ENCODE data around the gene ARHGAP45.
"Not testable (repeated sequence)": the region's sequence is repeated elsewhere in the genome, so short reads cannot be mapped to it uniquely, and the experiment has no call there.

Gene ARHGAP45

GRCh38 chr19:1115646-1116420 is 48.9 kb downstream of the ARHGAP45 start:
- DNase-seq (ENCODE audit: low read depth, low spot score), result no peak

DNA sequence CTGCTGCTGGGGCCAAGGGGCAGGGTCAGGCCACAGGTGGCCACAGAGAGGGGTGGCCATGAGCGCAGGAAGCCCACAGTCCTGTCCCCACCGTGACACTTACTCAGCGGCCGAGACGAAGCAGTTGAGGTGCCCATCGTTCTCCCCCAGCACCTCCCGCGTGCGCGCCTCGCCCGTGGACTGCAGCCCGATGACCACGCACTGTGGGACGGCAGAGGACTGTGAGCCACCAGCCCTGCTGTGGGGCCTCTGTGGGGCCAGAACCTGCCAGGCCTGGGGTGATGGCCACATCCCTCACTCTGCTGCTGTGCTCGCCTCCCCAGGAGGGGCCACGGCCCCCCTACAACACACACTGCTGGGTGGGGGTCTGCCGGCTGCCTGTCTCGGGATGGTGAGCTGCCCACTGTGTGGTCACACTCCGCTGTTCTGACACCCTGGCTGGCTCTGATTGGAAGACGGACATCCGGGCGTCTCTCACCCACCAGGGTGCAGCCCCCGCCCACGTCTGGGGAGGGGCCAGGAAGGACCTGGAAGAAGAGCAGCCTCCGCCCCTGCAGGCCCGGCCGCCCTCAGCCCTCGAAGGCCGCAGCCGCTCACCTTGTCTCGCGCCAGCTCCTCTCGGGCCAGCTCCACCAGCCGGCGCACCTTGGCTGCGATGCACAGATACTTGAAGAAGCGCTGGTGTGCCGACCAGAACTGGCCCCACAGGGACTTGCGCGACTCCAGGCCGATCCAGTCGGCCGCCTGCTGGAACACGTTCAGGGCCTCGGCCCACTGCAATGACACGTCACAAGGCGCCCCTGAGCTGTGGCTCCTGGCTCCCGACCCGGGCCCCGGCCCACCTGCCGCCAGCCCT is 50.0 kb downstream of the ARHGAP45 start:
- DNase-seq (ENCODE audit: low read depth, low spot score), result no peak

DNA sequence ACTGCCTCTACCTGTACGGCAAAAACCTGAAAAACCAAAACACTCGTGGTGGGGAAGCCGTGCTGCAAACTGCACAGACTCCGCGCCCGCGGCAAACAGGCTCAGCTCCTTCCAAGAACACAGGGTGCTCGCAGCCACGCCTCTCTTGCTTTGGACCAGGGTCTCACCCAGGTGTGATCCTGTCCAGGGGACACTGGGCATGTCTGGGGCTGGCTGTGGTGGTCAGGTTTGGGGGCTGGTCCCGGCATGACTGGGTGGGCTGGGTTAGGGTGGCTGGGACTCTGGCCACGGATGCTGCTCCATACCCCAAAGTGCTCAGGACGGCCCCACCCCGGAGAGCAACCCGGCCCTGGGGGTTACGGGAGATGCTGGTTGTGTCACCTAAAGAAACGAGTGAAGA is 50.7 kb downstream of the ARHGAP45 start:
- no peak for DNase-seq (ENCODE audit: low read depth, low spot score)

DNA sequence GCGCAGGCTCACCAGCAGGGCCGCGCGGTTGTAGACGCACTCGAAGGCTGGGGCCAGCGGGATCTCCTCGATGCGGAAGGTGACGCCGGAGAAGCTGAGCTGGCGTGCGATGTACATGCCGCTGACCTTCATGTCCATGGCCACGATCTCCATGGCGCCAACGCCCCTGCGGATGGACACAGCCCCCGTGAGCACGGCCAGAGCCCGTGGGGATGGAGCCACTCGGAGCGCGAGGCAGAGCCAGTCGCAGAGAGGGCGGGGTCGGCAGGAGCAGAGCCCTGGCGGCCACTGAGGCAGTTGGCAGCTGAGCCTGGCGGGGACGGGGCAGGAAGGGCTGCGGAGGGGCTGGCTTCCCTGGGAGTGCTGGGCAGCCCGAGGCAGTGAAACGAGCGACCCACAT is 52.0 kb downstream of the ARHGAP45 start:
- DNase-seq (ENCODE audit: low read depth, low spot score), result no peak

- DNase-seq (ENCODE audit: low read depth, low spot score), result no peak
These were observed 52.7 kb downstream of the ARHGAP45 start for GRCh38 chr19:1119475-1120217.

DNA sequence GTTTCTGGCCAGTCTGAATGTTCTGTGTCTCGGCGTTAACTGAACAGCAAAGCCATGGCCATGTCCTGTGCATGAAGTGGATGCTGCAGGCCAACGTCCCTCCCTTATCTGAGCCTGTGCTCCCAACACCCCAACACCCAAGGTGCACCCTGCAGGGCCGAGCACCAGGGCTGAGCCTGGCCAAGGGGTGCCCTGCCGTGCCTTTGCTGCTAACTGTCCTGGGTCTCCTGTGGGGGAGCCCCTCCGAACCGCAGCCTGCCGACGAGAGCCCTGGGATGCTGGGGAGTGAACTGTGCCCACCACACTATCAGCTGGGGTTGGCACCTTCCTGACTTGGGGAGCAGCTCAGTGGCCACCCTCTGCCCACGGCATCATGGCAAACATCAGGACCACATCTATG is 54.4 kb downstream of the ARHGAP45 start:
- no peak for DNase-seq (ENCODE audit: low read depth, low spot score)

- no peak for DNase-seq (ENCODE audit: low read depth, low spot score)
These were observed 55.3 kb downstream of the ARHGAP45 start for GRCh38 chr19:1122021-1122971.

GRCh38 chr19:1122972-1123363 is 56.0 kb downstream of the ARHGAP45 start:
- DNase-seq (ENCODE audit: low read depth, low spot score), result no peak

DNA sequence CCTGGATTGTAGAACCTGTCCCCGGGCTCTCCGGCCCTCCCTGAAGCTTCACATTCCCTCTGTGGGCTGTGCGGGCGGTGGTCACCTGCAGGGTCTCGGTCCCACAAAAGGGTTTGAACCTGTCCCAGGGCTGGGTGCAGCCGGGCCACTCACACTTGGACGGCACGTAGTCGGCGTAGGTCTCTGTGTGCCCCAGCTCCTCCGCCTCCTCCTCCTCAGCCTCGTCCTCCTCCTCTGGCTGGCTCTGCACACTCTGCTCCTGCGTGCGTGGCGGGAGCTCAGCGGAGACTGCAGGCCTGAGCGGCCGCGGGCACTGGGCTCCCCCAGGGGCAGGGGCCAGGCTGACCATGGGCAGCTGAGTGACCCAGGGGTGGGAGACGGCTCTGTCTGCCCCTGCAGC is 56.4 kb downstream of the ARHGAP45 start:
- DNase-seq (ENCODE audit: low read depth, low spot score), result no peak

DNA sequence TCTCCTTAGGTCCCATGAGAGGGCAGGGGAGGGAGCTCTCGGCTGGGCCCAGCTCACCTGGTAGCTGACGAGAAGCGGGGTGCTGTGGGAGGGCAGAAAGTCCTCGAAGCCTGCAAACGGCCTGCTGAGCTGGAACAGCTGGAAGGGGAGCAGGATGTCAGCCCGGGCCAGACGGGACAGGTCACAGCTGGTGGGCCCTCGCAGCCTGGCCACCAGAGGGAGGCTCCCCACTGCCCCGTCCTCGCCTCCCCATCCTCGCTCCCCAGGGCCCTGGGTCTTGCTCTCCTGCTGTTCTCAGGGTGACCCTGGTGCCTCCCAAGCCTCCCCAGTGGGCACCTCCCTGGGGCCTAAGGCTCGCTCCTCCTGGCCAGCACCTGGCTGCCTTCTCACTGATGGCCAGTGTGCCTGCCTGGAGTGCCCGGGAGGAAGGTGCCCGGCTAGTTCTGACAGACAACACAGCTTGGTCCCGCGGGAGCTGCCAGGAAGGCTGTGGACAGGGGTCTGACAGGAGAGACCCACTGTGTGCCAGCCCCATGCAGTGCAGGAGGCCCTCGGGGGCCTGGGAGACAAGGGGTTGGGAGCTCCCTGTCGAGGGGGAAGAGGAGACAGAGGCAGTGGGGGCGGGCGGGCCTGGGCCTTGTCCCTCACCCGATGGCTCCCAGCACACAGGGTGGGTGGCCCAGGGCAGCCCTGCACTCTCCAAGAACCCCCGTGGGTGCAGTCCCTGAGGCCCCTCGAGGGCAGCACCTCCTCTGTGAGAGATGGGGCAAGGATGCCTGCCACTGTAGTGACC is 57.1 kb downstream of the ARHGAP45 start:
- DNase-seq (ENCODE audit: low read depth, low spot score), result no peak

DNA sequence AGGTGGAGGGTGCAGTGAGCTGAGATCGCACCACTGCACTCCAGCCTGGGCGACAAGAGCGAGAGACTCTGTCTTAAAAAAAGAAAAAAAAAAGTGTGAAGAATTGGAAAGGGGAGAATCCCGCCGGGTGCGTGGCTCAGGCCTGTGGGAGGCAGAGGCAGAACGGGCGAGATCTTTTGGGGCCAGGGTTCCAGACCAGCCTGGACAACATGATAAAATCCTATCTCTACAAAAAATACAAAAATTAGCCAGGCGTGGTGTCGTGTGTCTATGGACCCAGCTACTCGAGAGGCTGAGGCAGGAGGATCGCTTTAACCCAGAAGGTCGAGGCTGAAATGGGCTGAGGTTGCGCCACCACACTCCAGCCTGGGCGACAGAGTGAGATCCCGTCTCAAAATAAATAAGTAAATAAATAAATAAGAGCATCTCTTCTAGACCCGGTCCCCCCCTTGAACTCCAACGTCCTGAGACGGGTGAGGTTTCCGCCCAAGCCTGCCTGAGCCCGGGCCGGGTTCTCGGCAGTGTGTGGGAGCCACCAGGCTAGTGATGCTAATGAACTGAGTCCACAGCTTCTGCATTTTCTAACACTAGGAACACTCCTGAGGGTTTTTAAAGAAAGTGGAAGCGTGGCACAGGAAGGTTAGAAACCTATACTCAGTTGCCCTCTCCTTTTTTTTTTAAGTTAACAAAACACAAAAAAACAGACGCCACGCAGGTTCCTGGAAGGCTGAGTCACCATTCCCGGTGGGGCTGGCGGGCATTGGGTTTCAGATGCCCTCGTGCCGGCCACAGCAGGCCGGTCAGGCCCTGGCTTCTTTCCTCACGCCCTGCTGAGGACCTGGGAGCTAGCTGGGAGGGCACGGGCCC is 58.9 kb downstream of the ARHGAP45 start:
- DNase-seq (ENCODE audit: low read depth, low spot score), result no peak

DNA sequence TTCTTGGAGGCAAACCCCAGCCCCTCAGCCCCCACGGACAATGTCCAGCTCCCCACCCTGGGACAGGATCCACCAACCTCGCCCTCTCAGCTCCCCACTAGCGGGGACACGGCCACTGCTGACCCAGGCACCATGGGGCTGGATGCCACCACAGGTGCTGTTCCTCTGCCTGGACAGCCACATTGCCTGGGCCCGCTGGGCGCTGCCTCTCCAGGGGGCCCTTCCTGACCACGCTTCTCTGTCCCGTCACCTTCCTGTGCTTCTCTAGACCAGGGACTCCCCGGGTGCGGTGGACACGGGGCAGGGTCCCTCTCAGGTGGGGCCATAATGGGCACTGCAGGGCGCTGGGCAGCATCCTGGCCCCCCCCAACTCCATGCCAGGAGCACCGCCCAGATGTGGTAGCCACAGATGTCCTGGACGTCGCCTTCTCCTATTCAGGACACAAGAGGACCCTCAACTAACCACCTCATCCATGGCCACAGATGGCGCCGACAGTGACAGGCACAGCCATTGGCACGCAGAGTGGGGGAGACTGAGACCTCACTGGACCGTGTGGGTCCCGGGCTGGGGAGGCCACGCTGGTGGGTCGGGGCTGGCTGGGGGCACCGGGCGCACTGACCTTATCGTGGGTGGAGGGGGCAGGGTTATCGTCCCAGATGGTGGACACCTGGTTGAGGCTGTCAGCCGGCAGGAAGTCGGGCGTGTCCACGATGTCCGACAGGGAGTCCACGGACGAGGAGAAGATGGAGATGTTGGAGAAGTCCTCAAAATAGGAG is 60.2 kb downstream of the ARHGAP45 start:
- DNase-seq (ENCODE audit: low read depth, low spot score), result no peak

DNA sequence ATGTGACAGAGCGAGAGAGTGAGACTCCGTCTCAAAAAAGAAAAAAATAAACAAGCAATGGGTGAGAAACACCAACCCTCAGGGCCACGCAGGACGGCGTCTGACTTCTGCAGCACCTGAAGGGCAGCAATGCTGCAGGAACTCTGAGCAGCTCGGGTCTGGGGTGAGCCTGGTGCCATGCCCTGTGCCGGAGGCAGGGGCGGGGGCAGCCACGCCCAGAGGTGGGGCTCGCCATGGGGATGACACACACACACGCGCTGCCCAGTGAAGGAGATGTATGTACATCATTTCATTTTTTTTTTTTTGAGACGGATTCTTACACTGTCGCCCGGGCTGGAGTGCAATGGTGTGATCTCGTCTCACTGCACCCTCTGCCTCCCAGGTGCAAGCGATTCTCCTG is 61.1 kb downstream of the ARHGAP45 start:
- no peak for DNase-seq (ENCODE audit: low read depth, low spot score)

GRCh38 chr19:1129084-1129483 is 62.1 kb downstream of the ARHGAP45 start:
- not testable (repeated sequence) for DNase-seq (ENCODE audit: low read depth, low spot score)

GRCh38 chr19:1129535-1129934 is 62.6 kb downstream of the ARHGAP45 start:
- no peak for DNase-seq (ENCODE audit: low read depth, low spot score)

DNA sequence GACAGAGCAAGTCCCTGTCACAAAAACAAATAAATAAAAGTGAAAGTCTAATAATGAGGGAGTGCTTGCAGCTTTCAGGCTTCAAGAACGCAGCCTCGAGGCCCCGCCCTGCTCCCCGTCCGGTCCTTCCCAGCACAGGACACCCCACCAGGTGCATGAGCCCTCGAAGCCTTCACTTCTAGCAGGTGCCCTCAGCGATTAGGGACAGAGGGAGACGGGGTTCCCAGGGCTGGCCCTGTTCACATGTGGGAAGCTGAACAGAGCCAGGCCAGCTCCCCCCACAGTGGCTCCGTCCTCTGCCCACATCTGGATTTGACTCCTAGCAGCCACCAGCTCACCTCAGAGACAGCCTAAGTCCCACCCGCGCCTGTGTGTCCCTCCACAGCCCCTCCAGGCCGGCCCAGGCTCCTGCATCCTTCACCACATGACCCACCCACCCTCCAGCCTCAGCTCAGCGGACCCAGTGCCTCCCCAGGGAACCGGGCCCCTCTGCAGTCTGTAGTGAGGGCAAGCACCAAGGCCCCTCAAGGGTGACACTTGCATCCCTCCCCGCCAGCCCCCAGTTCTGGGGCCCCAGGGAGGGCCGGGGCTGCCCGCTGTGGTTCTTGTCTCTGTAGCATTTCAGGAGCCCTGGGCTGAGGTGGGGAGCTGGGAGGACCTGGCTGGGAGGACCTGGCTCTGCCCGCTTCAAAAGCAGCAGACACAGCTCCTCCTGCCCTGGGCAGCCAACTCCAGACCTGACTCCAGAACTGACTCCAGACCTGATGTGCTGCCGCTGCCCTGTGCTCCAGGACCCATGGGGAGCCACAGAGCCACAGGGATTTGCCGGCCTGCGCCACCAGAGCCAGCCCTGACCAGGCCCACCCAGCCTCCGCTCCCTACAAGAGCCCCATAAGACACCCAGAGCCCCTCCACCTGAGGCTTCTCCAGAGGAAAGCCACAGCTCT is 64.1 kb downstream of the ARHGAP45 start:
- no peak for DNase-seq (ENCODE audit: low read depth, low spot score)

All from activated naive CD8-positive, alpha-beta T cell treated with anti-CD3 and anti-CD28 coated beads, Interleukin-2, amount 50 U/mL, for 16 hours (primary cell).